DOHH2 (cell line): ENCODE data around the gene GRID1.

ENCODE experiments used
- H3F3A ChIP-seq: fragments of 200-600 bp; sonication (generic), shearing (Covaris generic); 2 replicates; pipeline ENCODE4 v1.6.0; 2016; ENCODE audit warnings: antibody characterized with exemption, mild to moderate bottlenecking; ENCODE audit not compliant: control insufficient read depth, insufficient read depth
- H3K27ac ChIP-seq: fragments of 200-600 bp; sonication (generic); 2 replicates; pipeline ENCODE4 v1.5.1; 2014; ENCODE audit warnings: low read depth, mild to moderate bottlenecking, low read length, moderate library complexity
- H3K27me3 ChIP-seq: fragments of 200-600 bp; sonication (generic); 2 replicates; pipeline ENCODE4 v1.6.1; 2014; ENCODE audit warnings: mild to moderate bottlenecking, low read length, mixed read lengths; ENCODE audit not compliant: control insufficient read depth
- H3K36me3 ChIP-seq: fragments of 200-600 bp; sonication (generic); 2 replicates; pipeline ENCODE4 v1.6.1; 2014; ENCODE audit warnings: mild to moderate bottlenecking, low read length, moderate library complexity, mixed read lengths; ENCODE audit not compliant: control insufficient read depth
- H3K4me1 ChIP-seq: fragments of 200-600 bp; sonication (generic); 2 replicates; pipeline ENCODE4 v1.6.1; 2014; ENCODE audit warnings: mild to moderate bottlenecking, low read length, mixed read lengths; ENCODE audit not compliant: control insufficient read depth
- H3K4me2 ChIP-seq: fragments of 200-600 bp; sonication (generic); 2 replicates; pipeline ENCODE4 v1.6.0; 2014; ENCODE audit warnings: mild to moderate bottlenecking, low read length, moderate library complexity
- H3K4me3 ChIP-seq: fragments of 200-600 bp; sonication (generic); 2 replicates; pipeline ENCODE4 v1.5.1; 2014; ENCODE audit warnings: mild to moderate bottlenecking, low read length, mixed read lengths
- H3K79me2 ChIP-seq: fragments of 200-600 bp; sonication (generic); 2 replicates; pipeline ENCODE4 v1.6.1; 2014; ENCODE audit warnings: mild to moderate bottlenecking, low read length, mixed read lengths; ENCODE audit not compliant: control insufficient read depth
- H3K9me2 ChIP-seq: fragments of 200-600 bp; sonication (generic); replicated peaks from 2 replicates; pipeline ENCODE4 v1.6.1; 2014; ENCODE audit warnings: mild to moderate bottlenecking, low read length, mixed read lengths; ENCODE audit not compliant: control insufficient read depth
- H3K9me3 ChIP-seq: fragments of 200-600 bp; sonication (generic); 2 replicates; pipeline ENCODE4 v1.6.1; 2014; ENCODE audit warnings: antibody characterized with exemption, low read length, mixed read lengths; ENCODE audit not compliant: control insufficient read depth, insufficient read depth
- H4K20me1 ChIP-seq: fragments of 200-600 bp; sonication (generic); 2 replicates; pipeline ENCODE4 v1.6.0; 2014; ENCODE audit warnings: low read depth, mild to moderate bottlenecking, antibody characterized with exemption, low read length, moderate library complexity; ENCODE audit not compliant: control insufficient read depth, insufficient read depth
- EZH2phosphoT487 ChIP-seq: fragments of 200-600 bp; sonication (generic); IDR thresholded peaks from 2 replicates; pipeline ENCODE4 v1.6.1; 2017; ENCODE audit warnings: borderline replicate concordance, mild to moderate bottlenecking, antibody characterized with exemption, low read length, moderate library complexity, mixed read lengths
- TF ChIP-seq, protein P1 (sequence below): fragments of 200-600 bp; sonication (generic); IDR thresholded peaks from one replicate; pipeline ENCODE4 v1.5.1; 2014; ENCODE audit warnings: antibody characterized with exemption, mild to moderate bottlenecking, low read depth, low read length; ENCODE audit not compliant: poor library complexity, severe bottlenecking

Gene GRID1

GRCh38 chr10:86153751-86154150 is 212.8 kb downstream of the GRID1 start:
- H3F3A ChIP-seq, result no peaks in the 10 kb centered on the region
- TF ChIP-seq, protein P1, sequence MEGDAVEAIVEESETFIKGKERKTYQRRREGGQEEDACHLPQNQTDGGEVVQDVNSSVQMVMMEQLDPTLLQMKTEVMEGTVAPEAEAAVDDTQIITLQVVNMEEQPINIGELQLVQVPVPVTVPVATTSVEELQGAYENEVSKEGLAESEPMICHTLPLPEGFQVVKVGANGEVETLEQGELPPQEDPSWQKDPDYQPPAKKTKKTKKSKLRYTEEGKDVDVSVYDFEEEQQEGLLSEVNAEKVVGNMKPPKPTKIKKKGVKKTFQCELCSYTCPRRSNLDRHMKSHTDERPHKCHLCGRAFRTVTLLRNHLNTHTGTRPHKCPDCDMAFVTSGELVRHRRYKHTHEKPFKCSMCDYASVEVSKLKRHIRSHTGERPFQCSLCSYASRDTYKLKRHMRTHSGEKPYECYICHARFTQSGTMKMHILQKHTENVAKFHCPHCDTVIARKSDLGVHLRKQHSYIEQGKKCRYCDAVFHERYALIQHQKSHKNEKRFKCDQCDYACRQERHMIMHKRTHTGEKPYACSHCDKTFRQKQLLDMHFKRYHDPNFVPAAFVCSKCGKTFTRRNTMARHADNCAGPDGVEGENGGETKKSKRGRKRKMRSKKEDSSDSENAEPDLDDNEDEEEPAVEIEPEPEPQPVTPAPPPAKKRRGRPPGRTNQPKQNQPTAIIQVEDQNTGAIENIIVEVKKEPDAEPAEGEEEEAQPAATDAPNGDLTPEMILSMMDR, result no peak
- no peak for TF ChIP-seq EZH2phosphoT487
- H3K27me3 ChIP-seq, result 0 out of 2 replicates have a peak, but pooled peaks cover 6% of the 10 kb centered on the region
- no peaks in the 10 kb centered on the region for H3K79me2 ChIP-seq
- H3K27ac ChIP-seq, result no peak overlapping the region
- H4K20me1 ChIP-seq, result no peaks in the 10 kb centered on the region
- no peaks in the 10 kb centered on the region for H3K9me2 ChIP-seq
- H3K4me3 ChIP-seq, result no peak overlapping the region
- H3K9me3 ChIP-seq, result no peaks in the 10 kb centered on the region
- H3K36me3 ChIP-seq, result no peaks in the 10 kb centered on the region
- no peak overlapping the region for H3K4me2 ChIP-seq
- no peaks in the 10 kb centered on the region for H3K4me1 ChIP-seq

DNA sequence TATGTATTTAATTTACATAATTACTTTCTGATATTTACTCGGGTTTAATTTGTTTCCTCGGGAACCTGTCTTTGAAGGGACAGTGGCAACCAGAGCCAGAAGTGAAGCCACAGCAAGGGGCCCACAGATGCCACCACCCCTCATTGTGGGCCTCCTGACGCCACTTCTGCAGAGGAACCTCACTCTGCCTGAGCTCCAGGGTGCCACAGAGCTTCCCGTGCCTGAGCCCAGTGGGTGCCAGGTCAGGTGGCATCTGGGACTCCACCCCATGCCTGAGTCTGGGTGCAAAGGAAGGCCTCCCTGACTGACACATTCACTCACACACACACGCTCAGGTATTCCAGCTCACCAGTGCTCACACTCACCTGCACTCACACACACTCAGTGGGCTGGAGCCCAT is 213.7 kb downstream of the GRID1 start:
- Histone ChIP-seq H3K27me3 (0 out of 2 replicates have a peak, but pooled peaks cover 6% of the 10 kb centered on the region), H3K9me3 (no peaks in the 10 kb centered on the region), H4K20me1 (no peaks in the 10 kb centered on the region), H3K4me2 (no peak overlapping the region), H3K79me2 (no peaks in the 10 kb centered on the region), H3F3A (no peaks in the 10 kb centered on the region), H3K36me3 (no peaks in the 10 kb centered on the region), H3K9me2 (no peaks in the 10 kb centered on the region), H3K4me1 (no peaks in the 10 kb centered on the region), H3K27ac (no peak overlapping the region), H3K4me3 (no peak overlapping the region)
- no peak for TF ChIP-seq EZH2phosphoT487
- TF ChIP-seq, protein P1, result no peak

DNA sequence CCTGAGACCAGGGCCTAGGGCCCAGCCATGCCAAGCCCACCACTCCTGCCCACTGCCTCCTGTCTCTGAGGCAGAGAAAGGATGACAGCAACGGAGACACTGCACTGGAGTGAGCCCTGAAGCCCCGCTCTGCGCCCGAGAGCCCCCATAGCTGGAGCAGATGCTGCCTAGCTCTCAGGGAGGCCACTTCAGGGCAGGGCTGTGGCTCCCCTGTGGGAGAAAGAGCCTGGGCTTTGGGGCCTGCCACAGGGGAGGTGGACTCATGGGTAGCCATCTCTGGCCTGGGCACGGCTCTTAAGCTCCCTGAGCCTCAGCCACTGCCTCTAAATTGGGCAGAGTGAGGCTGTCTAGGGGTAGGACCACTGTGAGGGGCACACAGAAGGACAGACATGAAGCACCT is 214.2 kb downstream of the GRID1 start:
- Histone ChIP-seq H3K36me3 (no peaks in the 10 kb centered on the region), H3K27me3 (0 out of 2 replicates have a peak, but pooled peaks cover 6% of the 10 kb centered on the region), H3K9me3 (no peaks in the 10 kb centered on the region), H3K27ac (no peak overlapping the region), H3K4me2 (no peak overlapping the region), H3K4me3 (no peak overlapping the region), H4K20me1 (no peaks in the 10 kb centered on the region), H3F3A (no peaks in the 10 kb centered on the region), H3K79me2 (no peaks in the 10 kb centered on the region), H3K4me1 (no peaks in the 10 kb centered on the region), H3K9me2 (no peaks in the 10 kb centered on the region)
- TF ChIP-seq EZH2phosphoT487, result no peak
- TF ChIP-seq, protein P1, result no peak

DNA sequence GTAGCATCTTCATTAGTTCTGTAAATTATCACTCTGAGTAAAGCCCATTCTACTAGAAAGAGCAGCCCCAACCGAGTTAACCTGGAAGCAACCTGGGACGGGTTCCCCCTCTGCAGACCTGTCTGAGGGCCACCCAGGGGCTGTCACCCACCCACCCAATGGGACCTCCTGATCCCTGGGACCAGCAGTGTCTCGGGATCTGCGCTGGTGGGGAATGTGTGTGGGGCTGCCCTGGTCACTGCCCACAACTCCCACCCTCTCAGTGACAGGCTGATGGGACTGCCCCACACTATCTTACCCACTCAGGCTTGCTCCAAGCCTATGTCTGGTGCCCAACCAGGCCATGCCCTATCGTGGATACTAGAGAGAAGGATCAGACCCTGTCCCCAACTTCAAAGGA is 215.0 kb downstream of the GRID1 start:
- TF ChIP-seq EZH2phosphoT487, result no peak
- TF ChIP-seq, protein P1, result no peak
- Histone ChIP-seq H3K4me1 (no peaks in the 10 kb centered on the region), H3K4me3 (no peak overlapping the region), H3K4me2 (no peak overlapping the region), H3K36me3 (no peaks in the 10 kb centered on the region), H3K9me2 (no peaks in the 10 kb centered on the region), H3K79me2 (no peaks in the 10 kb centered on the region), H4K20me1 (no peaks in the 10 kb centered on the region), H3F3A (no peaks in the 10 kb centered on the region), H3K27me3 (0 out of 2 replicates have a peak, but pooled peaks cover 6% of the 10 kb centered on the region), H3K27ac (no peak overlapping the region), H3K9me3 (no peaks in the 10 kb centered on the region)
